ENCODE results near the gene DNAH17. TPM values are rescaled to one million over a fixed set of nuclear protein-coding genes. Genes with fewer than 3 reads are reported as not detected.

DNAH17 gene
- polyA plus RNA-seq, 1 of the 3 experiments (the other 2 are of a cell fraction): not detected

GRCh38 chr17:78541488-78542206 lies 35.5 kb downstream of the DNAH17 start:
- H4K20me1 ChIP-seq (ENCODE audit: insufficient read depth): no peaks in the 10 kb centered on the region
- no peaks in the 10 kb centered on the region for H3K9me2 ChIP-seq
- no peaks in the 10 kb centered on the region for H3K4me1 ChIP-seq (ENCODE audit: control insufficient read depth in 1 of 2, insufficient read depth in 2 of 2, low read depth in 1 of 2, low read length in 1 of 2)
- ChIA-PET CTCF (interaction anchor here (0.9 kb wide), 1 partner anchor 26 kb away, joined by 3 read pairs; no protein-coding TSS in a partner anchor), POLR2A (no interaction called here)
- H3K27me3 ChIP-seq (ENCODE audit: insufficient read depth): no peaks in the 10 kb centered on the region
- H3K9me3 ChIP-seq: 0 out of 2 replicates have a peak, but pooled peaks cover 3% of the 10 kb centered on the region
- no peak overlapping the region for H3K27ac ChIP-seq (ENCODE audit: low read depth in 2 of 2, low read length in 1 of 2)
- H3K4me2 ChIP-seq: no peak overlapping the region
- H2AFZ ChIP-seq (ENCODE audit: low read depth): peak overlapping the region; percentile 47; the same call in 1 of the 2 replicates
- 70% methylated on average over 6 of the region's 7 CpGs for whole genome bisulfite sequencing (ENCODE audit: low lambda C conversion rate)
- no peaks in the 10 kb centered on the region for H3K79me2 ChIP-seq (ENCODE audit: insufficient read depth)
- no peaks in the 10 kb centered on the region for H3F3A ChIP-seq (replicated peaks; ENCODE audit: insufficient read depth)
- DNase-seq: no peak
- H3K36me3 ChIP-seq (replicated peaks in 1 of 2; ENCODE audit: control insufficient read depth in 1 of 2, insufficient read depth in 2 of 2, low read length in 1 of 2): no peaks in the 10 kb centered on the region
- no peak overlapping the region for H3K9ac ChIP-seq
- H3K4me3 ChIP-seq (ENCODE audit: low read depth in 2 of 2, low read length in 1 of 2): no peak overlapping the region
- TF ChIP-seq FOXM1 (IDR thresholded peaks at IDR 0.05; ENCODE audit: low read depth): no peak
- no peak for TF ChIP-seq TAF1 (IDR thresholded peaks at IDR 0.05; ENCODE audit: borderline replicate concordance, low read depth, low read length)

- no peak overlapping the region for H3K4me3 ChIP-seq (ENCODE audit: low read depth in 2 of 2, low read length in 1 of 2)
- no peaks in the 10 kb centered on the region for H3K79me2 ChIP-seq (ENCODE audit: insufficient read depth)
- H3K9me2 ChIP-seq: no peaks in the 10 kb centered on the region
- H3K4me2 ChIP-seq: no peak overlapping the region
- H3K9ac ChIP-seq: no peak overlapping the region
- no peak overlapping the region for H3K27ac ChIP-seq (ENCODE audit: low read depth in 2 of 2, low read length in 1 of 2)
- TF ChIP-seq TEAD4 (IDR thresholded peaks at IDR 0.05; ENCODE audit: borderline replicate concordance, insufficient read depth) (no peak), JUND (IDR thresholded peaks at IDR 0.05) (no peak), USF2 (IDR thresholded peaks at IDR 0.05; ENCODE audit: borderline replicate concordance, low read depth, low read length) (no peak), SIN3A (IDR thresholded peaks at IDR 0.05; ENCODE audit: borderline replicate concordance, low read depth, low read length) (no peak), GATA2 (CRISPR knock-in tag; IDR thresholded peaks at IDR 0.05) (no peak), NFIC (IDR thresholded peaks at IDR 0.05; ENCODE audit: borderline replicate concordance) (no peak), NRF1 (IDR thresholded peaks at IDR 0.05; ENCODE audit: low read depth, low read length) (no peak), YY1 (IDR thresholded peaks at IDR 0.05; ENCODE audit: low read depth) (no peak), POLR2AphosphoS5 (IDR thresholded peaks at IDR 0.05; ENCODE audit: low read depth, low read length) (no peak)
- TF ChIP-seq, protein P1, sequence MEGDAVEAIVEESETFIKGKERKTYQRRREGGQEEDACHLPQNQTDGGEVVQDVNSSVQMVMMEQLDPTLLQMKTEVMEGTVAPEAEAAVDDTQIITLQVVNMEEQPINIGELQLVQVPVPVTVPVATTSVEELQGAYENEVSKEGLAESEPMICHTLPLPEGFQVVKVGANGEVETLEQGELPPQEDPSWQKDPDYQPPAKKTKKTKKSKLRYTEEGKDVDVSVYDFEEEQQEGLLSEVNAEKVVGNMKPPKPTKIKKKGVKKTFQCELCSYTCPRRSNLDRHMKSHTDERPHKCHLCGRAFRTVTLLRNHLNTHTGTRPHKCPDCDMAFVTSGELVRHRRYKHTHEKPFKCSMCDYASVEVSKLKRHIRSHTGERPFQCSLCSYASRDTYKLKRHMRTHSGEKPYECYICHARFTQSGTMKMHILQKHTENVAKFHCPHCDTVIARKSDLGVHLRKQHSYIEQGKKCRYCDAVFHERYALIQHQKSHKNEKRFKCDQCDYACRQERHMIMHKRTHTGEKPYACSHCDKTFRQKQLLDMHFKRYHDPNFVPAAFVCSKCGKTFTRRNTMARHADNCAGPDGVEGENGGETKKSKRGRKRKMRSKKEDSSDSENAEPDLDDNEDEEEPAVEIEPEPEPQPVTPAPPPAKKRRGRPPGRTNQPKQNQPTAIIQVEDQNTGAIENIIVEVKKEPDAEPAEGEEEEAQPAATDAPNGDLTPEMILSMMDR (IDR thresholded peaks at IDR 0.05): no peak
- TF ChIP-seq, protein P2, sequence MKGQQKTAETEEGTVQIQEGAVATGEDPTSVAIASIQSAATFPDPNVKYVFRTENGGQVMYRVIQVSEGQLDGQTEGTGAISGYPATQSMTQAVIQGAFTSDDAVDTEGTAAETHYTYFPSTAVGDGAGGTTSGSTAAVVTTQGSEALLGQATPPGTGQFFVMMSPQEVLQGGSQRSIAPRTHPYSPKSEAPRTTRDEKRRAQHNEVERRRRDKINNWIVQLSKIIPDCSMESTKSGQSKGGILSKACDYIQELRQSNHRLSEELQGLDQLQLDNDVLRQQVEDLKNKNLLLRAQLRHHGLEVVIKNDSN (IDR thresholded peaks at IDR 0.05; ENCODE audit: borderline replicate concordance, low read depth): no peak
- no peak for DNase-seq
- 93% methylated on average over 11 of the region's 11 CpGs for WGBS (ENCODE audit: low lambda C conversion rate)
- no peaks in the 10 kb centered on the region for H3F3A ChIP-seq (replicated peaks; ENCODE audit: insufficient read depth)
- no peaks in the 10 kb centered on the region for H4K20me1 ChIP-seq (ENCODE audit: insufficient read depth)
- H3K27me3 ChIP-seq (ENCODE audit: insufficient read depth): no peaks in the 10 kb centered on the region
- no peaks in the 10 kb centered on the region for H3K36me3 ChIP-seq (replicated peaks in 1 of 2; ENCODE audit: control insufficient read depth in 1 of 2, insufficient read depth in 2 of 2, low read length in 1 of 2)
- H3K9me3 ChIP-seq: no peaks in the 10 kb centered on the region
- H2AFZ ChIP-seq (ENCODE audit: low read depth): no peak overlapping the region
- ChIA-PET POLR2A (no interaction called here), CTCF (no interaction called here)
- H3K4me1 ChIP-seq (ENCODE audit: control insufficient read depth in 1 of 2, insufficient read depth in 2 of 2, low read depth in 1 of 2, low read length in 1 of 2): peaks cover 0 to 4% of the 10 kb centered on the region in 2 experiments; a peak in 1 of 4 replicates
Observed at GRCh38 chr17:78539781-78540180, 37.4 kb downstream of the DNAH17 start.

All from SK-N-SH (cell line).